Endothelial cell of umbilical vein (primary cell): ENCODE results near the gene POU2F3. TPM values are rescaled to one million over a fixed set of nuclear protein-coding genes. Genes with fewer than 3 reads are reported as not detected.

Source experiments
- BruUV-seq: library from RNA; stranded (reverse); fragments of 400-500 nt; replicated peaks from 2 replicates; lab custom pipeline; 2021; lab: Mats Ljungman, UMichigan
- CTCF ChIA-PET: fragments of 300-600, 350-600 bp; sonication (Branson Sonifier 250); formaldehyde crosslinking; loops from one replicate; lab custom pipeline; 2021; ENCODE audit warnings: antibody characterized with exemption, inconsistent platforms; lab: Charles Lee
- POLR2A ChIA-PET: fragments of 300-600, 350-600 bp; sonication (Branson Sonifier 250); formaldehyde crosslinking; loops from one replicate; lab custom pipeline; 2021; ENCODE audit warnings: antibody characterized with exemption, inconsistent platforms; lab: Charles Lee
- DNase-seq: peaks from one replicate; pipeline ENCODE4 v3.0.0-alpha.2; 2011; ENCODE audit warnings: low read depth, low spot score
- FAIRE-seq: peaks from 2 replicates; lab custom pipeline; 2011; peaks lifted over from hg19 to GRCh38; lab: Jason Lieb, UNC
- H2AFZ ChIP-seq: 2 replicates; pipeline ENCODE4 v1.6.0; 2012; ENCODE audit warnings: low read depth, low read length, control low read depth, inconsistent platforms
- H3K27ac ChIP-seq: 2 replicates; pipeline ENCODE4 v1.5.1; 2011; ENCODE audit warnings: low read depth, mild to moderate bottlenecking, control low read depth, low read length, moderate library complexity; ENCODE audit not compliant: insufficient read depth
- H3K27me3 ChIP-seq, 2 experiments: 2 replicates each; pipeline versions ENCODE4 v1.6.0 to v1.6.1; 2011; ENCODE audit warnings: low read length in 2 of 2, mixed read lengths in 1 of 2; ENCODE audit not compliant: control insufficient read depth in 2 of 2, insufficient read depth in 2 of 2
- H3K36me3 ChIP-seq, 2 experiments: 2 replicates in 1 of 2; 3 replicates in 1 of 2; pipeline ENCODE4 v1.5.1; 2011; ENCODE audit warnings: low read length in 2 of 2, mild to moderate bottlenecking in 1 of 2, moderate library complexity in 1 of 2; ENCODE audit not compliant: control insufficient read depth in 2 of 2, insufficient read depth in 2 of 2; ENCODE audit errors: extremely low read depth in 1 of 2
- H3K4me1 ChIP-seq: 3 replicates; pipeline ENCODE4 v1.5.1; 2011; ENCODE audit warnings: mild to moderate bottlenecking, low read length; ENCODE audit not compliant: control insufficient read depth, insufficient read depth; ENCODE audit errors: extremely low read depth
- H3K4me2 ChIP-seq: 2 replicates; pipeline ENCODE4 v1.6.1; 2011; ENCODE audit warnings: low read length, control low read depth, mixed read lengths; ENCODE audit not compliant: insufficient read depth
- H3K4me3 ChIP-seq, 3 experiments: fragments of 200-600 bp in 1 of 3; sonication (generic), shearing (Covaris generic) in 1 of 3; replicated peaks in 1 of 3; 2 replicates each; pipeline ENCODE4 v1.5.1; 2011 to 2016; ENCODE audit warnings: control low read depth in 3 of 3, low read length in 3 of 3, mild to moderate bottlenecking in 2 of 3, inconsistent platforms in 1 of 3, low read depth in 1 of 3, moderate library complexity in 1 of 3; ENCODE audit not compliant: insufficient read depth in 1 of 3
- H3K79me2 ChIP-seq: 2 replicates; pipeline ENCODE4 v1.6.0; 2012; ENCODE audit warnings: low read length, inconsistent platforms; ENCODE audit not compliant: control insufficient read depth, insufficient read depth
- H3K9ac ChIP-seq: replicated peaks from 2 replicates; pipeline ENCODE3; 2011; ENCODE audit warnings: low read length, control low read depth; ENCODE audit not compliant: insufficient read depth; ENCODE audit errors: extremely low read depth
- H3K9me1 ChIP-seq: replicated peaks from 3 replicates; pipeline ENCODE4 v1.6.0; 2011; ENCODE audit warnings: mild to moderate bottlenecking, low read length; ENCODE audit not compliant: control insufficient read depth, insufficient read depth; ENCODE audit errors: extremely low read depth
- H3K9me3 ChIP-seq: replicated peaks from 2 replicates; pipeline ENCODE4 v1.5.1; 2012; ENCODE audit warnings: low read length, inconsistent platforms; ENCODE audit not compliant: control insufficient read depth, insufficient read depth
- H4K20me1 ChIP-seq: replicated peaks from 2 replicates; pipeline ENCODE3; 2011; ENCODE audit warnings: mild to moderate bottlenecking, low read length; ENCODE audit not compliant: control insufficient read depth, insufficient read depth; ENCODE audit errors: extremely low read depth
- CTCF ChIP-seq, 2 donors: IDR thresholded peaks; 1 replicate in 1 of 2; 2 replicates in 1 of 2; pipeline ENCODE4 v1.5.1; 2011; ENCODE audit warnings: low read length in 2 of 2, mild to moderate bottlenecking in 2 of 2, moderate library complexity in 2 of 2, control low read depth in 1 of 2, inconsistent platforms in 1 of 2, low read depth in 1 of 2; ENCODE audit not compliant: insufficient read depth in 1 of 2; ENCODE audit errors: extremely low read depth in 1 of 2
- EZH2 ChIP-seq: IDR thresholded peaks from 2 replicates; pipeline ENCODE4 v1.6.1; 2012; ENCODE audit warnings: borderline replicate concordance, low read depth, mild to moderate bottlenecking, moderate library complexity, low read length, inconsistent platforms; ENCODE audit not compliant: severe bottlenecking
- GATA2 ChIP-seq: IDR thresholded peaks from 2 replicates; pipeline ENCODE4 v1.7.0; 2011; ENCODE audit warnings: low read depth, mild to moderate bottlenecking, moderate library complexity, mixed read lengths, low read length; ENCODE audit not compliant: insufficient read length, insufficient read depth
- MAX ChIP-seq: IDR thresholded peaks from 2 replicates; pipeline ENCODE4 v1.6.1; 2011; ENCODE audit not compliant: insufficient read depth, insufficient read length
- POLR2A ChIP-seq: IDR thresholded peaks from 2 replicates; pipeline ENCODE4 v1.6.1; 2012; ENCODE audit warnings: low read depth, mild to moderate bottlenecking, control low read depth, low read length
- POLR2AphosphoS5 ChIP-seq: IDR thresholded peaks from 2 replicates; pipeline ENCODE4 v1.6.1; 2012; ENCODE audit warnings: low read depth, mild to moderate bottlenecking, control low read depth, low read length, moderate library complexity; ENCODE audit not compliant: insufficient read depth
- dilution Hi-C: fragments of 300-500 bp; cut with MboI; formaldehyde crosslinking; loops from one replicate; pipeline ENCODE4 v1.15.0; 2019; ENCODE audit warnings: low sequenced_read_pairs; ENCODE audit not compliant: extremely low pct_ligation_motif_present
- intact Hi-C: fragments of 100-400 bp; cut with micrococcal nuclease; formaldehyde crosslinking; loops from one replicate; pipeline ENCODE4 v1.10.0; 2022
- polyA plus RNA-seq, 4 experiments: library from polyadenylated mRNA; depleted of rRNA in 3 of 4; stranded (reverse) in 3 of 4; unstranded in 1 of 4; fragments of >200 nt; gene quantifications; 2 replicates each; pipeline versions ENCODE4 v1.2.1 to v1.2.3, GENCODE V29; 2011 to 2012; ENCODE audit warnings: missing spikeins in 1 of 4
- total RNA-seq: library from RNA; stranded (reverse); gene quantifications from 2 replicates; pipeline ENCODE4 v1.2.3, GENCODE V29; 2021

Gene POU2F3
- total and polyA plus RNA-seq, 2 donors (not counting 3 experiments of a cell fraction or from before 2014, with no cell fraction given) = 0.06 TPM; not detected in 1

GRCh38 chr11:120197977-120198376 is 42.0 kb upstream of the POU2F3 start:
- FAIRE-seq (no peak), DNase-seq (no peak)
- dilution Hi-C loops = no loop called here
- Histone ChIP-seq H3K9ac (no peak overlapping the region), H3K9me3 (no peaks in the 10 kb centered on the region), H2AFZ (no peak overlapping the region), H3K9me1 (no peaks in the 10 kb centered on the region), H3K36me3 (no peaks in the 10 kb centered on the region), H3K27me3 (peaks cover 7 to 11% of the 10 kb centered on the region in 2 experiments), H4K20me1 (no peaks in the 10 kb centered on the region), H3K79me2 (no peaks in the 10 kb centered on the region), H3K27ac (no peak overlapping the region), H3K4me2 (no peak overlapping the region), H3K4me3 (no peak overlapping the region), H3K4me1 (no peaks in the 10 kb centered on the region)
- TF ChIP-seq CTCF (IDR thresholded peaks at IDR 0.05; ENCODE audit: extremely low read depth in 1 of 2, insufficient read depth in 1 of 2, low read depth in 1 of 2, low read length in 2 of 2) = no peak
- TF ChIP-seq POLR2A = no peak
- no peak for TF ChIP-seq MAX
- TF ChIP-seq EZH2 = no peak
- TF ChIP-seq POLR2AphosphoS5 = no peak
- TF ChIP-seq GATA2 = no peak
- ChIA-PET POLR2A (no interaction called here), CTCF (no interaction called here)
- intact Hi-C loops = no loop called here
- no TSS peak for BruUV-seq
